Measurements from ENCODE around the gene CDKAL1.
"Not testable (repeated sequence)": the region's sequence is repeated elsewhere in the genome, so short reads cannot be mapped to it uniquely, and the experiment has no call there.

CDKAL1 gene

GRCh38 chr6:20711518-20711917 lies 177.3 kb downstream of the CDKAL1 start:
- Mint-ChIP-seq H3K4me1 (ENCODE audit: low read depth) (no peaks in the 10 kb centered on the region), H3K27ac (no peak overlapping the region), H3K36me3 (ENCODE audit: low read depth) (no peaks in the 10 kb centered on the region), H3K27me3 (no peaks in the 10 kb centered on the region), H3K9me3 (no peaks in the 10 kb centered on the region), H3K4me3 (no peak overlapping the region)
- intact Hi-C loops (cut with micrococcal nuclease) = no loop called here

DNA sequence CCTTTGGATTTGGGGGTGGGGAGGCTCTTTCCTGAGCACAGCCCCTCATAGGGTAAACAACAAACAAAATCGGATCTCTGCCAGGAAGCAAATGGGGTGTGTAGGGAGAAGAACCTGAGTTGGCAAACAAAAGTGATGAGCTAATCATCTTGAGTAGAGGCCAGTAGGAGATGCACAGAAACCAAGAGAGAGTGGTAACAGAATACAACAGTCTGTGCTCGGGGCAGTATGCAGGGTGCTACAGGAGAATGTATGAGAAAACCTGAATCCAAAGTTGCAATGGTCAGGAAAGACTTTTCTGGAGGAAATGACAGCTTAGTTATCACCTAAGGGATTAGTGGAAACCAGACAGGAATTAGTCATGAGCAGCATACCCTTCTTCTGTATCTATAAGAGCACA lies 177.8 kb downstream of the CDKAL1 start:
- no peaks in the 10 kb centered on the region for H3K36me3 Mint-ChIP-seq (ENCODE audit: low read depth)
- no peak overlapping the region for H3K27ac Mint-ChIP-seq
- H3K27me3 Mint-ChIP-seq = no peaks in the 10 kb centered on the region
- no peaks in the 10 kb centered on the region for H3K9me3 Mint-ChIP-seq
- no peak overlapping the region for H3K4me3 Mint-ChIP-seq
- H3K4me1 Mint-ChIP-seq (ENCODE audit: low read depth) = no peaks in the 10 kb centered on the region
- intact Hi-C loops (cut with micrococcal nuclease) = no loop called here

- intact Hi-C loops (cut with micrococcal nuclease) = no loop called here
- Mint-ChIP-seq H3K4me1 (ENCODE audit: low read depth) (peaks cover 2% of the 10 kb centered on the region), H3K27ac (no peak overlapping the region)
Observed at GRCh38 chr6:20715135-20715806, 181.0 kb downstream of the CDKAL1 start.

GRCh38 chr6:20716865-20717264 lies 182.6 kb downstream of the CDKAL1 start:
- H3K9me3 Mint-ChIP-seq = no peaks in the 10 kb centered on the region
- H3K27me3 Mint-ChIP-seq = no peaks in the 10 kb centered on the region
- intact Hi-C loops (cut with micrococcal nuclease) = no loop called here

More at GRCh38 chr6:20715135-20715806, 181.0 kb downstream of the CDKAL1 start:
- H3K4me3 Mint-ChIP-seq = no peak overlapping the region
- H3K27me3 Mint-ChIP-seq = no peaks in the 10 kb centered on the region
- no peaks in the 10 kb centered on the region for H3K36me3 Mint-ChIP-seq (ENCODE audit: low read depth)
- no peaks in the 10 kb centered on the region for H3K9me3 Mint-ChIP-seq

GRCh38 chr6:20717743-20718142 lies 183.5 kb downstream of the CDKAL1 start:
- Mint-ChIP-seq H3K4me1 (ENCODE audit: low read depth) (peaks cover 5% of the 10 kb centered on the region), H3K9me3 (no peaks in the 10 kb centered on the region), H3K36me3 (ENCODE audit: low read depth) (peaks cover 2% of the 10 kb centered on the region), H3K27ac (no peak overlapping the region), H3K27me3 (no peaks in the 10 kb centered on the region), H3K4me3 (no peak overlapping the region)
- intact Hi-C loops (cut with micrococcal nuclease) = no loop called here

More at GRCh38 chr6:20716865-20717264, 182.6 kb downstream of the CDKAL1 start:
- Mint-ChIP-seq H3K27ac (no peak overlapping the region), H3K4me1 (ENCODE audit: low read depth) (peaks cover 5% of the 10 kb centered on the region), H3K36me3 (ENCODE audit: low read depth) (no peaks in the 10 kb centered on the region), H3K4me3 (no peak overlapping the region)

DNA sequence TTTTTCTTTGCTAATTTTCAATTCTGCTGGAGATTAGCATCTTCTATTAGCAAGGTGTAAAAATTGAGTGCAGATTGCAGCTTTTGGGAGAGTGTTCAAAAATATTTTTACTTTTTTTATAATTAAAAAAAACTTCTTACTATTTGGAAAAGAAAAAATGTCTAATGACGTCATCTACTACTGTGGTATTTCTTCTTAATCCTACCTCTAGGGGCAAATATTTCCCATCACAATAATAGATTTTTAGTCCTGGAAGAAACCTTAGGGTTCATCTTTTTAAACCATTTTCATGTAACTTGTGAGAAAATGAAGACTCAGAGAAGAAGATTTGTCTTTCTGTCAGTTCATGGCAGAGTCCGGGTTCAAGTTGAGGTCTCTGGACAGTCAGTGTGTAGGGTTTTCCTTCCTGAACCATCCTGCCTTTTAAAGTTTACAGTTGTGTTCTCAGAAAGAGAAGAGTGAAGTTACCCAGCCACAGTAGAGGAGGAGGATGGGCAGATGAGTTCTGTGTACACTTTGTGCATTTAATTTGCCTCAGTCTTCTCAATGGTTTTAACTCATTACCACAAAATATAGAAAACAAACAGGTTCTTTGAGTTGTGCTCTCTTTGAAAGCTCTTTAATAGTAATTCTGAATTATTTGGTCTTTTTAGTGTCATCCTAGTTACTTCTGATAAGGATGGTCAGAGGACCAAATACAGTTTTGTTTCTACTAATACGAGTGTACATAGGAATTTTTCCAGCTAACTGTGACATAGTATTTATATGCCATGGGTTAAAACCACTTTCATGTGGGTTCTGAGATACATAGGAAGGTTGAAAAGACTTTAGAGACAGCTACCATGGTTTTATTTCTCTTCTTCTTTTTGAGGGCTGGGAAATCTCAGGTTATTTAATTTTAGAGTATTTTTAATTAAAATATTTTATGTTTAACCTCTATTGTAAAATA lies 184.7 kb downstream of the CDKAL1 start:
- intact Hi-C loops (cut with micrococcal nuclease) = no loop called here
- peaks cover 9% of the 10 kb centered on the region for H3K36me3 Mint-ChIP-seq (ENCODE audit: low read depth)
- peaks cover 5% of the 10 kb centered on the region for H3K4me1 Mint-ChIP-seq (ENCODE audit: low read depth)
- H3K4me3 Mint-ChIP-seq = no peak overlapping the region
- no peaks in the 10 kb centered on the region for H3K9me3 Mint-ChIP-seq
- H3K27ac Mint-ChIP-seq = no peak overlapping the region
- H3K27me3 Mint-ChIP-seq = no peaks in the 10 kb centered on the region

DNA sequence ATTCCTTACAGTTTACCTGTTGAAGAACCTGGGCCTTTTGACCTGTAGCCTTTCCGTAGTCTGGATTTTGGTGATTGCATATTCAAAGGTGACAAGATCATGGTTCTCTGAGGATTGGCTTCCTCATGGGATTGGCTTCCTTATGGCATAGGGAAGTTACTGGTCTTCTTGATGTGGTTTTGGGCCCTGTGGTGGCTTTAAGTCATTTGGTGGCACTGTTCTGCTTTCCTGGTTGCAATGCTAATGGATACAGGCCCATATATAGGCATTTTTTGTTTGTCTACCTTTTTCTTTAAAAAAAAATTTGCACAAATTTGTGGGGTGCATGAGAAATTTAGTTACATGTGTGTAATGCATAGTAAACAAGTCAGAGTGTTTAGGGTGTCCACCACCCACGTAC lies 185.7 kb downstream of the CDKAL1 start:
- intact Hi-C loops (cut with micrococcal nuclease) = no loop called here
- Mint-ChIP-seq H3K27ac (no peak overlapping the region), H3K36me3 (ENCODE audit: low read depth) (peaks cover 9% of the 10 kb centered on the region), H3K9me3 (no peaks in the 10 kb centered on the region), H3K4me3 (no peak overlapping the region), H3K27me3 (no peaks in the 10 kb centered on the region), H3K4me1 (ENCODE audit: low read depth) (peaks cover 5% of the 10 kb centered on the region)

GRCh38 chr6:20721121-20721520 lies 186.9 kb downstream of the CDKAL1 start:
- intact Hi-C loops (cut with micrococcal nuclease); H3K27me3 Mint-ChIP-seq; H3K9me3 Mint-ChIP-seq; H3K27ac Mint-ChIP-seq; H3K4me1 Mint-ChIP-seq (ENCODE audit: low read depth); H3K36me3 Mint-ChIP-seq (ENCODE audit: low read depth); H3K4me3 Mint-ChIP-seq: not testable (repeated sequence)

GRCh38 chr6:20722455-20722854 lies 188.2 kb downstream of the CDKAL1 start:
- Mint-ChIP-seq H3K36me3 (ENCODE audit: low read depth) (peaks cover 9% of the 10 kb centered on the region), H3K9me3 (no peaks in the 10 kb centered on the region), H3K4me1 (ENCODE audit: low read depth) (peaks cover 5% of the 10 kb centered on the region), H3K27ac (no peak overlapping the region), H3K4me3 (no peak overlapping the region), H3K27me3 (no peaks in the 10 kb centered on the region)
- intact Hi-C loops (cut with micrococcal nuclease) = no loop called here

- Mint-ChIP-seq H3K27ac (no peak overlapping the region), H3K4me3 (no peak overlapping the region), H3K27me3 (no peaks in the 10 kb centered on the region), H3K4me1 (ENCODE audit: low read depth) (peaks cover 5% of the 10 kb centered on the region), H3K9me3 (no peaks in the 10 kb centered on the region), H3K36me3 (ENCODE audit: low read depth) (peaks cover 9% of the 10 kb centered on the region)
- intact Hi-C loops (cut with micrococcal nuclease) = no loop called here
Observed at GRCh38 chr6:20723236-20723635, 189.0 kb downstream of the CDKAL1 start.

DNA sequence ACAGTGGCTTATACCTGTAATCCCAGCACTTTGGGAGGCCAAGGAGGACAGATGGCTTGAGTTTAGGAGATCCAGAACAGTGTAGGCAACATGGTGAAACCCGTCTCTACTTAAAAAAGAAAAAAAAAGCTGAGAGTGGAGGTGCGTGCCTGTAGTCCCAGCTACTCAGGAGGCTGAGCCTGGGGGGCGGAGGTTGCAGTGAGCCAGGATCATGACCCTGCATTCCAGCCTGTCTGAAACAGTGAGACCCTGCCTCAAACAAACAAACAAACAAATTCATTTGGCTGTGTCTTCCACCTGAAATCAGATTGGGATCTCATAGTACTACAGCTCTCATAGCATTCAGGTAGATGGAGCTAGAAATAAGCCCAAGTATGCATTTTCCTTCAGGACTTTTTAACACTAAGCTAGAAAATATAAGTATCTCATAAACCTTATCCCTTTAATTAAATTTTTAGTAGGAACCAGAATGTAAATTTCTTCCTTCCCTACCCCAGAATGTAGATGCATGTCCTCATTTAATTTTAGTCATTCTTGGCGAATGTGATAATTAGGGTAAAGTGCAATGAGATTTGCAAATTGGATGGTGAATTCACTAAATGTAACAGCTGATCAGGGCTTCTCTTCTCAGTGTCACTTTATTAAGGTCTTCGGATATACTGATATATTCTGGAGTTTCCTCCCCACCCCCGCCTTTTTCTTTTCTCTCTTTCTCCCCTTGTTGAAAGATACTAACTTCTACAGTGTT lies 190.4 kb downstream of the CDKAL1 start:
- no peak overlapping the region for H3K27ac Mint-ChIP-seq
- no peaks in the 10 kb centered on the region for H3K9me3 Mint-ChIP-seq
- H3K4me3 Mint-ChIP-seq = no peak overlapping the region
- H3K27me3 Mint-ChIP-seq = no peaks in the 10 kb centered on the region
- intact Hi-C loops (cut with micrococcal nuclease) = no loop called here
- peaks cover 5% of the 10 kb centered on the region for H3K4me1 Mint-ChIP-seq (ENCODE audit: low read depth)
- H3K36me3 Mint-ChIP-seq (ENCODE audit: low read depth) = peaks cover 9% of the 10 kb centered on the region

GRCh38 chr6:20725235-20725634 lies 191.0 kb downstream of the CDKAL1 start:
- H3K27me3 Mint-ChIP-seq; H3K27ac Mint-ChIP-seq; H3K4me3 Mint-ChIP-seq; H3K4me1 Mint-ChIP-seq (ENCODE audit: low read depth); intact Hi-C loops (cut with micrococcal nuclease); H3K9me3 Mint-ChIP-seq; H3K36me3 Mint-ChIP-seq (ENCODE audit: low read depth): not testable (repeated sequence)

- no peak overlapping the region for H3K27ac Mint-ChIP-seq
- intact Hi-C loops (cut with micrococcal nuclease) = no loop called here
- H3K27me3 Mint-ChIP-seq = no peaks in the 10 kb centered on the region
- no peaks in the 10 kb centered on the region for H3K9me3 Mint-ChIP-seq
- no peak overlapping the region for H3K4me3 Mint-ChIP-seq
- no peaks in the 10 kb centered on the region for H3K4me1 Mint-ChIP-seq (ENCODE audit: low read depth)
- peaks cover 6% of the 10 kb centered on the region for H3K36me3 Mint-ChIP-seq (ENCODE audit: low read depth)
Observed at GRCh38 chr6:20729086-20729485, 194.8 kb downstream of the CDKAL1 start.

- H3K27me3 Mint-ChIP-seq; H3K27ac Mint-ChIP-seq; H3K4me1 Mint-ChIP-seq (ENCODE audit: low read depth); H3K9me3 Mint-ChIP-seq; intact Hi-C loops (cut with micrococcal nuclease); H3K36me3 Mint-ChIP-seq (ENCODE audit: low read depth); H3K4me3 Mint-ChIP-seq: not testable (repeated sequence)
Observed at GRCh38 chr6:20732362-20732761, 198.1 kb downstream of the CDKAL1 start.

Measured in dendritic cell treated with granulocyte-macrophage colony-stimulating factor and Interleukin-4, amounts not matched to agents 40 ng/mL and 50 ng/mL, for 4 days (primary cell).